SK-N-SH (cell line): ENCODE results near the gene LRTM2. TPM values are rescaled to one million over a fixed set of nuclear protein-coding genes. Genes with fewer than 3 reads are reported as not detected.
A peak's percentile ranks its signal among the peaks of the same experiment; 100 is the strongest.

Source experiments
- CTCF ChIA-PET: fragments of 300-600, 350-600 bp; formaldehyde crosslinking; extraction: SDS; loops from one replicate; lab custom pipeline; 2021; lab: Yijun Ruan, JAX
- POLR2A ChIA-PET: fragments of 350-600 bp; sonication (Branson Sonifier 250); formaldehyde crosslinking; extraction: SDS; loops from one replicate; lab custom pipeline; 2020; ENCODE audit warnings: antibody characterized with exemption, inconsistent platforms; lab: Yijun Ruan, JAX
- DNase-seq: peaks from one replicate; pipeline ENCODE4 v3.0.0; 2012
- H2AFZ ChIP-seq: fragments of 200-600 bp; sonication (generic); 2 replicates; pipeline ENCODE4 v1.8.1; 2016; ENCODE audit warnings: antibody characterized with exemption, mild to moderate bottlenecking, low read depth
- H3F3A ChIP-seq: fragments of 200-600 bp; sonication (generic); replicated peaks from 2 replicates; pipeline ENCODE3; 2016; ENCODE audit warnings: antibody characterized with exemption, mild to moderate bottlenecking; ENCODE audit not compliant: insufficient read depth
- H3K27ac ChIP-seq, 2 experiments: fragments of 200-500 bp in 1 of 2; fragments of 200-600 bp in 1 of 2; sonication (Bioruptor generic) in 1 of 2; sonication (generic), shearing (Covaris generic) in 1 of 2; 2 replicates each; pipeline versions ENCODE4 v1.5.1 to v1.6.1; 2014 to 2016; ENCODE audit warnings: low read depth in 2 of 2, inconsistent platforms in 1 of 2, low read length in 1 of 2, mild to moderate bottlenecking in 1 of 2, mixed read lengths in 1 of 2
- H3K27me3 ChIP-seq: fragments of 200-600 bp; sonication (generic), shearing (Covaris generic); 2 replicates; pipeline ENCODE4 v1.6.1; 2016; ENCODE audit warnings: mixed run types; ENCODE audit not compliant: insufficient read depth
- H3K36me3 ChIP-seq, 2 experiments: fragments of 200-500 bp in 1 of 2; fragments of 200-600 bp in 1 of 2; sonication (Bioruptor generic) in 1 of 2; sonication (generic) in 1 of 2; replicated peaks in 1 of 2; 2 replicates each; pipeline versions ENCODE3 to v1.5.1; 2014 to 2016; ENCODE audit warnings: low read length in 1 of 2, mild to moderate bottlenecking in 1 of 2; ENCODE audit not compliant: insufficient read depth in 2 of 2, control insufficient read depth in 1 of 2
- H3K4me1 ChIP-seq, 2 experiments: fragments of 200-500 bp in 1 of 2; fragments of 200-600 bp in 1 of 2; sonication (Bioruptor generic) in 1 of 2; sonication (generic), shearing (Covaris generic) in 1 of 2; 2 replicates each; pipeline versions ENCODE4 v1.5.1 to v1.6.1; 2014 to 2016; ENCODE audit warnings: low read depth in 1 of 2, low read length in 1 of 2, mixed run types in 1 of 2; ENCODE audit not compliant: insufficient read depth in 2 of 2, control insufficient read depth in 1 of 2
- H3K4me2 ChIP-seq: fragments of 200-600 bp; sonication (generic), shearing (Covaris generic); 2 replicates; pipeline ENCODE4 v1.6.1; 2017; ENCODE audit warnings: mixed run types
- H3K4me3 ChIP-seq, 2 experiments: fragments of 200-500 bp in 1 of 2; fragments of 200-600 bp in 1 of 2; sonication (Bioruptor generic) in 1 of 2; sonication (generic), shearing (Covaris generic) in 1 of 2; 2 replicates each; pipeline versions ENCODE4 v1.5.1 to v1.8.1; 2014 to 2016; ENCODE audit warnings: low read depth in 2 of 2, inconsistent platforms in 1 of 2, low read length in 1 of 2, mild to moderate bottlenecking in 1 of 2, mixed read lengths in 1 of 2, moderate library complexity in 1 of 2
- H3K79me2 ChIP-seq: fragments of 200-600 bp; sonication (generic); 2 replicates; pipeline ENCODE4 v1.8.1; 2017; ENCODE audit warnings: mild to moderate bottlenecking; ENCODE audit not compliant: insufficient read depth
- H3K9ac ChIP-seq: fragments of 200-600 bp; sonication (generic); 2 replicates; pipeline ENCODE4 v1.6.1; 2017; ENCODE audit warnings: mixed run types
- H3K9me2 ChIP-seq: fragments of 200-600 bp; sonication (generic); 2 replicates; pipeline ENCODE4 v1.6.1; 2017; ENCODE audit warnings: mixed run types
- H3K9me3 ChIP-seq: fragments of 200-600 bp; sonication (generic); 2 replicates; pipeline ENCODE4 v1.6.1; 2017; ENCODE audit warnings: mixed run types, mild to moderate bottlenecking, moderate library complexity
- H4K20me1 ChIP-seq: fragments of 200-600 bp; sonication (generic); 2 replicates; pipeline ENCODE4 v1.6.1; 2017; ENCODE audit warnings: mild to moderate bottlenecking, mixed run types; ENCODE audit not compliant: insufficient read depth
- CHD2 ChIP-seq: fragments of 150-350 bp; IDR thresholded peaks from 2 replicates; pipeline ENCODE4 v1.6.1; 2018; ENCODE audit warnings: low read length; ENCODE audit not compliant: partially characterized antibody
- CTCF ChIP-seq: fragments of 200-600 bp; sonication (generic); IDR thresholded peaks from 2 replicates; pipeline ENCODE4 v1.6.1; 2017; ENCODE audit warnings: antibody characterized with exemption, mild to moderate bottlenecking, moderate library complexity
- EP300 ChIP-seq, 2 experiments: IDR thresholded peaks; 2 replicates each; pipeline versions ENCODE4 v1.4.0 to v1.6.1; 2012; ENCODE audit warnings: borderline replicate concordance in 1 of 2, low read depth in 1 of 2, low read length in 1 of 2
- GABPA ChIP-seq: IDR thresholded peaks from 2 replicates; pipeline ENCODE4 v1.4.0; 2012; ENCODE audit warnings: low read depth, mild to moderate bottlenecking
- GATA2 ChIP-seq: sonication (generic); formaldehyde crosslinking; IDR thresholded peaks from 2 replicates; pipeline ENCODE4 v1.5.0; 2020; ENCODE audit warnings: mild to moderate bottlenecking, missing genetic modification reagents
- JUND ChIP-seq: IDR thresholded peaks from 2 replicates; pipeline ENCODE4 v1.4.0; 2012
- MAX ChIP-seq: IDR thresholded peaks from 2 replicates; pipeline ENCODE4 v1.4.0; 2012; ENCODE audit warnings: low read depth
- MEF2A ChIP-seq: IDR thresholded peaks from 2 replicates; pipeline ENCODE4 v1.4.0; 2012; ENCODE audit warnings: low read depth, borderline replicate concordance
- MXI1 ChIP-seq: IDR thresholded peaks from 2 replicates; pipeline ENCODE4 v1.6.1; 2012; ENCODE audit warnings: mild to moderate bottlenecking, low read depth, low read length, improper control_type of control experiment
- NRF1 ChIP-seq: IDR thresholded peaks from 2 replicates; pipeline ENCODE4 v1.6.1; 2012; ENCODE audit warnings: low read depth, mild to moderate bottlenecking, low read length
- PBX3 ChIP-seq: IDR thresholded peaks from 2 replicates; pipeline ENCODE4; 2012
- POLR2AphosphoS5 ChIP-seq: IDR thresholded peaks from 2 replicates; pipeline ENCODE4 v1.6.1; 2012; ENCODE audit warnings: low read depth, low read length
- RCOR1 ChIP-seq: fragments of 150-350 bp; IDR thresholded peaks from 2 replicates; pipeline ENCODE4 v1.6.1; 2017; ENCODE audit warnings: antibody characterized with exemption, low read length
- REST ChIP-seq: IDR thresholded peaks from 2 replicates; pipeline ENCODE4 v1.6.1; 2012; ENCODE audit warnings: mild to moderate bottlenecking, low read depth, low read length, moderate library complexity
- SIN3A ChIP-seq: IDR thresholded peaks from 2 replicates; pipeline ENCODE4 v1.6.1; 2012; ENCODE audit warnings: low read depth, mild to moderate bottlenecking, low read length, moderate library complexity, borderline replicate concordance
- SMC3 ChIP-seq: IDR thresholded peaks from 2 replicates; pipeline ENCODE4 v1.6.1; 2012; ENCODE audit warnings: low read depth, low read length, improper control_type of control experiment
- TCF12 ChIP-seq: IDR thresholded peaks from 2 replicates; pipeline ENCODE4 v1.4.0; 2012
- TEAD4 ChIP-seq: IDR thresholded peaks from 2 replicates; pipeline ENCODE4 v1.4.0; 2012; ENCODE audit warnings: mild to moderate bottlenecking, borderline replicate concordance; ENCODE audit not compliant: insufficient read depth
- USF1 ChIP-seq: IDR thresholded peaks from 2 replicates; pipeline ENCODE4 v1.4.0; 2012; ENCODE audit warnings: low read depth, borderline replicate concordance
- YY1 ChIP-seq: IDR thresholded peaks from 2 replicates; pipeline ENCODE4 v1.4.0; 2012; ENCODE audit warnings: low read depth, mild to moderate bottlenecking
- ZBTB33 ChIP-seq: IDR thresholded peaks from 2 replicates; pipeline ENCODE4 v1.4.0; 2012; ENCODE audit warnings: low read depth, borderline replicate concordance
- WGBS: methylation state at CpG from one replicate; pipeline ENCODE4 v1.1.6; 2017; ENCODE audit warnings: low lambda C conversion rate; 5-methylcytosine and 5-hydroxymethylcytosine counted together
- polyA plus RNA-seq, 3 experiments: library from polyadenylated mRNA; depleted of rRNA; stranded (reverse); fragments of >200 nt; gene quantifications; 2 replicates each; pipeline ENCODE4 v1.2.3, GENCODE V29; 2012

The LRTM2 gene
- polyA plus RNA-seq, 1 of the 3 experiments (the other 2 are of a cell fraction): not detected

- Histone ChIP-seq H3F3A (no peaks in the 10 kb centered on the region), H3K4me3 (no peak overlapping the region), H3K9me2 (no peaks in the 10 kb centered on the region), H3K9ac (no peak overlapping the region), H4K20me1 (no peaks in the 10 kb centered on the region), H3K79me2 (no peaks in the 10 kb centered on the region), H2AFZ (no peak overlapping the region), H3K27ac (no peak overlapping the region), H3K4me2 (no peak overlapping the region), H3K9me3 (no peaks in the 10 kb centered on the region)
- WGBS: 67% methylated on average over 7 of the region's 7 CpGs
- ChIA-PET CTCF (no interaction called here), POLR2A (no interaction called here)
- DNase-seq: peak; percentile 2
- TF ChIP-seq EP300 (IDR thresholded peaks at IDR 0.05; ENCODE audit: borderline replicate concordance in 1 of 2, low read depth in 1 of 2, low read length in 1 of 2) (no peak), CHD2 (no peak), JUND (no peak), MXI1 (no peak), RCOR1 (no peak), SIN3A (no peak), TEAD4 (no peak), MAX (no peak), USF1 (no peak), POLR2AphosphoS5 (no peak), MEF2A (no peak), ZBTB33 (no peak), NRF1 (no peak), PBX3 (no peak), YY1 (no peak), GATA2 (CRISPR knock-in tag) (no peak)
- TF ChIP-seq, all 33 proteins: peak for 0
- Histone ChIP-seq H3K36me3 (no peaks in the 10 kb centered on the region), H3K4me1 (no peaks in the 10 kb centered on the region), H3K27me3 (peaks cover 6% of the 10 kb centered on the region; the same call in 1 of the 2 replicates)
These were observed 60.5 kb downstream of the LRTM2 start for GRCh38 chr12:1880876-1881275.

- ChIA-PET CTCF (no interaction called here), POLR2A (no interaction called here)
- no peak overlapping the region for H3K9ac ChIP-seq
- H3K4me3 ChIP-seq: no peak overlapping the region
- no peaks in the 10 kb centered on the region for H3K36me3 ChIP-seq
- H3K27ac ChIP-seq: no peak overlapping the region
- no peaks in the 10 kb centered on the region for H3F3A ChIP-seq
- no peaks in the 10 kb centered on the region for H3K79me2 ChIP-seq
- no peaks in the 10 kb centered on the region for H3K4me1 ChIP-seq
- WGBS: 41% methylated on average over 5 of the region's 8 CpGs
- no peaks in the 10 kb centered on the region for H3K9me3 ChIP-seq
- no peak overlapping the region for H2AFZ ChIP-seq
- peaks cover 5% of the 10 kb centered on the region; the same call in 1 of the 2 replicates for H3K27me3 ChIP-seq
- DNase-seq: no peak
- H4K20me1 ChIP-seq: no peaks in the 10 kb centered on the region
- H3K9me2 ChIP-seq: no peaks in the 10 kb centered on the region
- H3K4me2 ChIP-seq: no peak overlapping the region
- no peak for TF ChIP-seq REST
- TF ChIP-seq SMC3: no peak
- no peak for TF ChIP-seq MAX
- TF ChIP-seq TCF12: no peak
- TF ChIP-seq CTCF: no peak
- TF ChIP-seq GABPA: no peak
These were observed 60.9 kb downstream of the LRTM2 start for GRCh38 chr12:1881301-1881700.
